Smooth muscle cell (in vitro differentiated cells): Measurements from ENCODE around the gene RBPMS2. TPM values are rescaled to one million over a fixed set of nuclear protein-coding genes. Genes with fewer than 3 reads are reported as not detected.

Experiments
- DNase-seq: peaks from one replicate; lab custom pipeline; 2025; ENCODE audit not compliant: unreplicated experiment; lab: John Stamatoyannopoulos, UW
- H2AFZ ChIP-seq: fragments of 200-600 bp; sonication (generic); 2 replicates; pipeline ENCODE4 v1.6.0; 2016; ENCODE audit warnings: antibody characterized with exemption, low read depth, mild to moderate bottlenecking
- H3F3A ChIP-seq: fragments of 200-600 bp; sonication (generic); 2 replicates; pipeline ENCODE4 v1.6.0; 2017; ENCODE audit warnings: antibody characterized with exemption, low read depth
- H3K27ac ChIP-seq: fragments of 200-600 bp; sonication (generic); 2 replicates; pipeline ENCODE4 v1.5.1; 2016; ENCODE audit warnings: low read depth, mild to moderate bottlenecking
- H3K27me3 ChIP-seq: fragments of 200-600 bp; sonication (generic); 2 replicates; pipeline ENCODE4 v1.6.1; 2016; ENCODE audit warnings: low read depth, mild to moderate bottlenecking
- H3K36me3 ChIP-seq: fragments of 200-600 bp; sonication (generic); 2 replicates; pipeline ENCODE4 v1.5.1; 2016; ENCODE audit warnings: low read depth
- H3K4me1 ChIP-seq: fragments of 200-600 bp; sonication (generic); 2 replicates; pipeline ENCODE4 v1.5.1; 2016; ENCODE audit warnings: low read depth
- H3K4me2 ChIP-seq: fragments of 200-600 bp; sonication (generic); 2 replicates; pipeline ENCODE4 v1.6.0; 2016; ENCODE audit warnings: mild to moderate bottlenecking
- H3K4me3 ChIP-seq: fragments of 200-600 bp; sonication (generic); 2 replicates; pipeline ENCODE4 v1.5.1; 2016; ENCODE audit warnings: mild to moderate bottlenecking
- H3K79me2 ChIP-seq: fragments of 200-600 bp; sonication (generic); 2 replicates; pipeline ENCODE4 v1.6.0; 2016; ENCODE audit warnings: low read depth, mild to moderate bottlenecking
- H3K9ac ChIP-seq: fragments of 200-600 bp; sonication (generic); 2 replicates; pipeline ENCODE4 v1.6.0; 2016; ENCODE audit warnings: low read depth
- H3K9me3 ChIP-seq: fragments of 200-600 bp; sonication (generic); replicated peaks from 2 replicates; pipeline ENCODE4 v1.5.1; 2016; ENCODE audit warnings: low read depth
- H4K20me1 ChIP-seq: fragments of 200-600 bp; sonication (generic); 2 replicates; pipeline ENCODE4 v1.6.0; 2016; ENCODE audit warnings: low read depth
- CTCF ChIP-seq: fragments of 200-600 bp; sonication (generic); IDR thresholded peaks from 2 replicates; pipeline ENCODE4 v1.5.1; 2017; ENCODE audit warnings: borderline replicate concordance, mild to moderate bottlenecking, antibody characterized with exemption; ENCODE audit not compliant: insufficient read depth, poor library complexity, severe bottlenecking
- WGBS: methylation state at CpG from one replicate; pipeline ENCODE4 v1.1.7; 2016; ENCODE audit warnings: low lambda C conversion rate; 5-methylcytosine and 5-hydroxymethylcytosine counted together
- polyA plus RNA-seq: library from polyadenylated mRNA; unstranded; fragments of >200 nt; fragmentation: Nextera tagmentation; extraction: Ambion mirVana; gene quantifications from 2 replicates; pipeline ENCODE4 v1.2.1, GENCODE V29; 2016
- total RNA-seq: library from RNA; depleted of rRNA; stranded (reverse); fragments of >200 nt; gene quantifications from 2 replicates; pipeline ENCODE4 v1.2.3, GENCODE V29; 2014

RBPMS2 gene
- total and polyA plus RNA-seq, 2 experiments from 2014 or later = 1.5 to 22.1 TPM

- Histone ChIP-seq H3K27me3 (no peaks in the 10 kb centered on the region), H4K20me1 (peaks cover 47% of the 10 kb centered on the region), H3K4me2 (no peak overlapping the region), H3K36me3 (no peaks in the 10 kb centered on the region), H3K9me3 (no peaks in the 10 kb centered on the region), H3F3A (no peaks in the 10 kb centered on the region), H3K4me1 (no peaks in the 10 kb centered on the region), H3K79me2 (peaks cover 68% of the 10 kb centered on the region), H3K27ac (no peak overlapping the region), H3K4me3 (no peak overlapping the region), H2AFZ (no peak overlapping the region), H3K9ac (no peak overlapping the region)
- no peak for TF ChIP-seq CTCF
- WGBS = 93% methylated on average over 8 of the region's 8 CpGs
- no peak for DNase-seq
Measured at GRCh38 chr15:64760056-64760455, 15.3 kb downstream of the RBPMS2 start.

- no peak for TF ChIP-seq CTCF
- no peak overlapping the region for H3K9ac ChIP-seq
Measured at GRCh38 chr15:64755427-64755940, 19.9 kb downstream of the RBPMS2 start.

GRCh38 chr15:64754663-64755426 is 20.5 kb downstream of the RBPMS2 start:
- no peaks in the 10 kb centered on the region for H3K36me3 ChIP-seq
- peaks cover 37% of the 10 kb centered on the region for H3K79me2 ChIP-seq
- no peak overlapping the region for H3K9ac ChIP-seq
- H3K4me2 ChIP-seq = no peak overlapping the region
- no peaks in the 10 kb centered on the region for H3K9me3 ChIP-seq
- TF ChIP-seq CTCF = no peak
- peaks cover 5% of the 10 kb centered on the region for H3K4me1 ChIP-seq
- H3F3A ChIP-seq = no peaks in the 10 kb centered on the region
- WGBS = 80% methylated on average over 14 of the region's 14 CpGs
- peaks cover 55% of the 10 kb centered on the region for H4K20me1 ChIP-seq
- no peak overlapping the region for H2AFZ ChIP-seq
- H3K27me3 ChIP-seq = no peaks in the 10 kb centered on the region
- H3K27ac ChIP-seq = no peak overlapping the region
- H3K4me3 ChIP-seq = no peak overlapping the region
- DNase-seq = no peak

More at GRCh38 chr15:64755427-64755940, 19.9 kb downstream of the RBPMS2 start:
- no peaks in the 10 kb centered on the region for H3F3A ChIP-seq
- peaks cover 54% of the 10 kb centered on the region for H4K20me1 ChIP-seq
- no peak overlapping the region for H3K27ac ChIP-seq
- H2AFZ ChIP-seq = no peak overlapping the region
- H3K4me3 ChIP-seq = no peak overlapping the region
- H3K4me2 ChIP-seq = no peak overlapping the region
- H3K9me3 ChIP-seq = no peaks in the 10 kb centered on the region
- H3K27me3 ChIP-seq = no peaks in the 10 kb centered on the region
- no peaks in the 10 kb centered on the region for H3K4me1 ChIP-seq
- peaks cover 42% of the 10 kb centered on the region for H3K79me2 ChIP-seq
- H3K36me3 ChIP-seq = no peaks in the 10 kb centered on the region
- no peak for DNase-seq
- 100% methylated on average over 9 of the region's 10 CpGs for WGBS
